GM19240 (cell line): ENCODE data around the gene TIGD6.
A peak's percentile ranks its signal among the peaks of the same experiment; 100 is the strongest.

Experiments used
- DNase-seq: peaks from one replicate; pipeline ENCODE4 v3.0.0; 2011; ENCODE audit warnings: low spot score; ENCODE audit not compliant: insufficient read length

Gene TIGD6

DNA sequence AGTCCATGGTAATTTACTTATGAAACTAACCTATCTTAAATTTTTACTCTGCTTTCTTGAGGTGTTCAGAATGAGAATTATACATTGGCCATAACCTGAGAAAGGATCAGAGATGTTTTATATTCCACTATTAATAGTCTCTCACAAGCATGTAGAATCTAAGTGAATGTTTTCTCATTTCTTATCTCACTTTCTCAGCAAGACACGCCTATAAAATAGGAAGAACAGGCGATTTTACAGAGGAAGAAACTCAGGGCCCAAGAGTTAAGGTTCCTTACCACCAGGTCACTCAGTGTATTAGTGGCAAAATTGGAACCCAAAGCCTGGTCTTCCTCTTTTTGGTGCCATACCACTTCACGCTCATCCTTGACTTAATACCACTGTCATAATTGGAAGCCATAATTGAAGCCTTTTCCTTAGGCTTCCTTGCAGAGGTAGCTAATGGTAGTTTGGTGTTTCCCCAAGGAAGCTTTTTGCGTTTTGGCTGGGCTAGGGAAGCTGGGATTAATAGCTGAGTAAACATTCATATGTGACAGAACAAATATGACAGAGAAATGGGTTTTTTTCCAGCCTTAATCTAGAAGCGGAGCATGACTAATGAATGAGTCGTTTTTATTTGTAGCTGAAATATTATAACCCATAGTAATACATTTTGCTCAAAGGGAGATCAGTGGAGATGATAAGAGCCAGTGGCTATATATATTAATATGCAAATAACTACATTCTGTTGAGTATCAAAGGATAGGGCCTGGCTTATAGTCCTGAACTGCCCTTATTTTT is 17.0 kb upstream of the TIGD6 start:
- no peak for DNase-seq

DNA sequence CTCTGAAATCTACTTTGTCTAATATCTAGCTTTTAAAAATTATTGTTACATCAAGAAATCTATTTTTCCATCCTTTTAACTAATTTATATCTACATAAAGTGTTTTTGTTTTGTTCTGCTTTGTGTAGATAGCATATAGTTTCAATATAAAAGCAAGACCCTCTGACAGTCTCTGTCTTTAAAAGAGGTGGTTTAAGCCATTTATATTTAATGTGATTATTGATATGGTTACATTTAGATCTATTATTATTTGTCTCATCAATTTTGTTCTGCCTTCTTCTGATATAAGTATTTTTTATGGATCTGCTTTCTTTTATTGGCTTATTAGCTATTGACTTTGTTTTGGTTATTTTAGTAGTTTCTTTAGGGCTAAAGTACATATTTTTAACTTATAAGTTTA is 16.1 kb upstream of the TIGD6 start:
- no peak for DNase-seq

- no peak for DNase-seq
These were observed 15.0 kb upstream of the TIGD6 start for GRCh38 chr5:150015415-150015814.

- DNase-seq, result no peak
These were observed 14.0 kb upstream of the TIGD6 start for GRCh38 chr5:150014456-150014855.

GRCh38 chr5:150013931-150014330 is 13.5 kb upstream of the TIGD6 start:
- DNase-seq, result no peak

DNA sequence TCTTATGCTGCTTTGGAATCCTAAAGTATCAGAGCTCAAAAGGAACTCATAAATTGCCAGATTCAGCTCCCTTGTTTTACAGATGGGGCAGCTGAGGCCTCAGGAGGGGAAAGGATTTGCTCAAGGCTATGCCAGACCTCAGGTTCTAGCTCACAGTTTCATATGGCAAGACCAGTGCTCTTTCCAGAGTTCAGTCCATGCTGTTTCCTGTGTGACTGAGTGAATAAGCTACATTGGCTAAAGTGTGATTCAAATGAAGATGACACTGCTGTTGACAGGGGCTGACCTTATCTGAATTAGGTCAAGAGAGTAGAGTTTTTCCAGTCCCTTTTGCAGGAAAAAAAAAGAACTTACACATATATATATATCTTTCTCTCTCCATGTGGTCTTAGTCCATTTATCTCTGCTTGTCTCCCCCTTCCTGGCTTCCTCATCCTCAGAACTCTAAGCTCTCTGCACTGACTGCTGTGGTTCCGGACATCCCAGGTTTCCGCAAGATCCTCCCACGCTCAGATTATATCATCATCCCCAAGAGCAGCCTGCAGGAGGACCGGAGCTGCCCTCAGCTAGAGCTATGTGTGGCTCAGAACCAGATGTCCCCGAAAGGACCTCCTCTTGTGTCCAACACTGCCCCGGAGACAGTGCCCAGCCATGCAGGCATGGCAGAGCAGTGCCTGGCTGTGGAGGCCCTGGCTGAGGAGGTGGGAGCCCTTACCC is 9.4 kb upstream of the TIGD6 start:
- no peak for DNase-seq

DNA sequence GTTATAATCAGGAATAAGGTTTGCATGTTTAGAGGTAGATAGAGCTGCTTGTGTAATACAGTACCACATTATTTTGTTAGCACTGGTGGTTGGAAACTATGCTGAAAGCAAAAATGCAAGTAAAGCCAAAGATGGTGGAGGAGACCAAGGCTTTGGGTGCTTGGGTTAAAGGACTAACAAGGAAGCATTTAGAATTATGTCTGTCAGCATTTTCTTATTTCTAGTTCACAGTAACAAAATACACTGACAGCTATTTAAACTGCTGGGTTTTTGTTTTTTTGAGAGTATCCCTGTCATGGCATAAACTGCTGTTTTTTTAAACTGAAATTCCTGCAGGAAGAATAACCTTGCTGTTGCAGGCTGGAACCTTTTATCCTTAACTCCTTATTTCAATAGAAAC is 6.6 kb upstream of the TIGD6 start:
- DNase-seq, result no peak

GRCh38 chr5:150006318-150006717 is 5.9 kb upstream of the TIGD6 start:
- DNase-seq, result no peak

DNA sequence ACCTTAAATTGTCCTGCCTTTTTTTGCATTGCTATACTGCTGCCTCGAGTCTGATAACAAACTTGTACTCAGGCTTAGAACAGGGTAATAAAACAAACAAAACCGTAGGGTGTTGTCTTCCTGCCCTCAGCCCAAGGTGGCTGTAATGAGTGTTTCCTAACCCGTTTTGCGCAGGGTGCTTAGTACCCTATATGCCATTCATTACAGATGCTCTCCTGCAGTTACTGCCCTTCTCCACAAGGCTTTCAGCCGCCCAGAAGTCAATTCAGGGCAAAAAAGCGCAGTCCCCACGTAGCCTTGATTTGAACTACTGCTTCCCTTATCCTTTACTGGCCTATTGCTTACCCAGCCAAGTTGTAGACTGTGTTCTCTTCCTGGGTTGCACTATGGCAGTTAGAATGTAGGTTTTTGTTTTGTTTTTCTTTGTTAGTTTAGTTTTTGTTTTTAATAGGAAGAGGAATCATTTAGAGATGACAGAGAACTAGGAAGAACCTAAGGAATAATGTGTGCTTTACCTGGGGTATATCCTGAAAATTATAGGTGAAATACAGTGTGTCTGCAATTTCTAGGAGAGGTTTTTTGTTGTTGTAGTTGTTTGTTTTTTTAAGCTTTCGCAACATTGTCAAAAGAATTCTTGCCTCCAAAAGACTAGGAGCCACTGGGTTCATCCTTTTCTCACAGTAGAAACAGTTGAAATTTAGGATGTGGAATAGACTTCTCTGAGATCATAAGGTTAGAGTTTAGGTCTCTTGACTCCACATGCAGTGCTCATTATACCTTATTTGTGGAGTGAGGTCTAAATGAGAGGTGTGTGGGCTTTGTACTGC is 1.4 kb upstream of the TIGD6 start:
- peak; percentile 68 for DNase-seq

GRCh38 chr5:150000990-150001659 is 671 bp upstream of the TIGD6 start:
- DNase-seq, result no peak

DNA sequence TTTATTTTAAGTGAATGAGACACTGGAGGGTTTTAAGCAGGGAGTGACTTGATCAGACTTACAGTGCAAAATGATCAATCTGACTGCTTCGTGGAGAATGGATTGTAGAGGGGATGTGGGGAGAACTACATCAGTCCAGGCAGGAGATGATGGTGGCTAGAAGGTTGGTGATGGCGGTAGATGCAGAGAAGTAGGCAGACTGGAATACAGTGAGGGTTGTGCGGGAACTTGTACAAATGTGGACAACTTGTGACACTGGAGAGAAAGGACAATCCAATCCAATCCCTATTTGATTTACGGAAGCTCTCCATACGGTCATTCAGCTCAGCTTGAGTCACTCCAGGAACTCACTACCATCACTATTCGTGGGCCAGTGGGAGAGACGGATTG is 593 bp downstream of the TIGD6 start:
- no peak for DNase-seq

DNA sequence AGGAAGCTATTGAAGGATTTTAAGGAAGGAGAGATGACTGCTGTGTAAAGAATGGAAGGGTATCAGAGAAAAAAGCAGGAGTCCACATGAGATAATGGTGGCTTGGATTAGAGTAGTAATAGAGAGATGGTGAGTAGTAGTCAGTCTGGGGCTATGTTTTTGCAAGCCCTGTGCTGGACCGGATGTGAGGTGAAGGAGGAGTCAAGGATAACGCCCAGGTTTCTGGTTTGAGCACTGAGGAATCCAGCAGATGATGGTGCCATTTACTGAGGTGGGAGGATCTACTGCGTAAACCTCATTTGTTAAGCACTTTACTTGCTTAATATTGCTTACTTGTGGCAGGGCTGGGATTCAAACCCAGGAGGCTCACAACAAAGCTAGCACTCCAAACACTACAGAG is 1.1 kb downstream of the TIGD6 start:
- no peak for DNase-seq

GRCh38 chr5:149998281-149998680 is 2.2 kb downstream of the TIGD6 start:
- no peak for DNase-seq

GRCh38 chr5:149996205-149996890 is 4.1 kb downstream of the TIGD6 start:
- DNase-seq, result no peak

GRCh38 chr5:149995385-149996204 is 4.9 kb downstream of the TIGD6 start:
- DNase-seq, result no peak

DNA sequence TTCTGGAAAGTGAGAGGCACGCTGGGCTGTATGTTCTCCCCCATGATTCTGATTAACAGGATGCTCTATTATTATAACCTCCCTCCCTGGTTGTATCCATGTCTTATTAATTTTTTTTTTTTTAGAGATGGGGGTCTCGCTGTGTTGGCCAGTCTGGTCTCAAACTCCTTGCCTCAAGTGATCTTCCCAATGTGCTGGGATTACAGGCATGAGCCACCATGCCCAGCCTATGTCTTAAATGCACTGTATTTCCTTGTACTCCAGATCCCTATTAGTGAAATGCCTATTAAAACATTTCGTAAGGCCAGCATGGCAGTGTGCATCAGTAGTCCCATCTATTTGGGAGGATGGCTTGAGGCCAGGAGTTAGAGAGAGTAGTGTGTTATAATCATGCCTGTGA is 7.0 kb downstream of the TIGD6 start:
- no peak for DNase-seq

- peak; percentile 25 for DNase-seq
These were observed 9.7 kb downstream of the TIGD6 start for GRCh38 chr5:149990518-149991376.

- no peak for DNase-seq
These were observed 12.3 kb downstream of the TIGD6 start for GRCh38 chr5:149988126-149988525.

GRCh38 chr5:149982505-149982904 is 17.9 kb downstream of the TIGD6 start:
- no peak for DNase-seq
